WTC11 (cell line): ENCODE results near the gene CNOT8. TPM values are rescaled to one million over a fixed set of nuclear protein-coding genes. Genes with fewer than 3 reads are reported as not detected.

Experiments
- ATAC-seq: fragments of 200-7000 bp; cut with Tn5 transposase; 2 replicates; pipeline ENCODE4 v1.10.0; 2021; ENCODE audit warnings: mild to moderate bottlenecking, moderate library complexity
- CTCF ChIA-PET: fragments of 300-600 bp; sonication (Branson Sonifier 250); formaldehyde crosslinking; loops from one replicate; lab custom pipeline; 2021; ENCODE audit warnings: antibody characterized with exemption; lab: Charles Lee
- POLR2A ChIA-PET: fragments of 350-600 bp; sonication (Branson Sonifier 250); formaldehyde crosslinking; loops from one replicate; lab custom pipeline; 2021; ENCODE audit warnings: antibody characterized with exemption; lab: Charles Lee
- DNase-seq: peaks from one replicate; pipeline ENCODE4 v3.0.0; 2021; ENCODE audit warnings: low spot score
- H3K27ac Mint-ChIP-seq: 2 replicates; pipeline ENCODE4 v1.8.0; 2021; ENCODE audit warnings: mixed read lengths
- H3K27me3 Mint-ChIP-seq: 2 replicates; pipeline ENCODE4 v1.8.0; 2021; ENCODE audit warnings: low read depth, mild to moderate bottlenecking, moderate library complexity, mixed read lengths
- H3K36me3 Mint-ChIP-seq: 2 replicates; pipeline ENCODE4 v1.8.0; 2021; ENCODE audit warnings: mixed read lengths
- H3K4me1 Mint-ChIP-seq: 2 replicates; pipeline ENCODE4 v1.8.0; 2022; ENCODE audit warnings: mixed read lengths
- H3K4me3 Mint-ChIP-seq: 2 replicates; pipeline ENCODE4 v1.8.0; 2021; ENCODE audit warnings: mild to moderate bottlenecking, moderate library complexity, mixed read lengths
- H3K9me3 Mint-ChIP-seq: 2 replicates; pipeline ENCODE4 v1.8.0; 2021; ENCODE audit warnings: mixed read lengths
- EMX1 ChIP-seq: fragments of 250-450 bp; sonication (Bioruptor Pico); IDR thresholded peaks from 2 replicates; pipeline ENCODE4 v1.8.0; 2021; ENCODE audit warnings: mild to moderate bottlenecking
- ETV6 ChIP-seq: sonication (generic); formaldehyde crosslinking; IDR thresholded peaks from 2 replicates; pipeline ENCODE4 v1.8.1; 2022; ENCODE audit warnings: mild to moderate bottlenecking, missing genetic modification reagents
- FOXJ3 ChIP-seq: sonication (generic); formaldehyde crosslinking; IDR thresholded peaks from 2 replicates; pipeline ENCODE4 v1.9.0; 2021; ENCODE audit warnings: missing genetic modification reagents, mild to moderate bottlenecking, borderline replicate concordance
- FOXK1 ChIP-seq: sonication (generic); formaldehyde crosslinking; IDR thresholded peaks from 2 replicates; pipeline ENCODE4 v1.8.0; 2022; ENCODE audit warnings: mild to moderate bottlenecking, moderate library complexity, missing genetic modification reagents
- FOXP1 ChIP-seq: sonication (generic); formaldehyde crosslinking; IDR thresholded peaks from 2 replicates; pipeline ENCODE4 v1.8.0; 2022; ENCODE audit warnings: missing genetic modification reagents, mild to moderate bottlenecking, moderate library complexity, borderline replicate concordance
- GTF2I ChIP-seq: fragments of 250-450 bp; sonication (Bioruptor Pico); conservative IDR thresholded peaks from 2 replicates; pipeline ENCODE4 v1.4.0; 2021; ENCODE audit warnings: mild to moderate bottlenecking
- JAZF1 ChIP-seq: fragments of 250-450 bp; sonication (Bioruptor Pico); IDR thresholded peaks from 2 replicates; pipeline ENCODE4 v1.9.0; 2021; ENCODE audit warnings: moderate library complexity, mild to moderate bottlenecking, inconsistent platforms
- JUN ChIP-seq: sonication (generic); formaldehyde crosslinking; IDR thresholded peaks from 2 replicates; pipeline ENCODE4 v1.8.0; 2023; ENCODE audit warnings: mild to moderate bottlenecking, missing genetic modification reagents
- NR1H2 ChIP-seq: sonication (generic); formaldehyde crosslinking; IDR thresholded peaks from 2 replicates; pipeline ENCODE4 v1.9.0; 2021; ENCODE audit warnings: mild to moderate bottlenecking, moderate library complexity, missing genetic modification reagents
- PRRX2 ChIP-seq: fragments of 250-450 bp; sonication (Bioruptor Pico); IDR thresholded peaks from 2 replicates; pipeline ENCODE4 v1.8.0; 2021; ENCODE audit warnings: mild to moderate bottlenecking
- SMAD4 ChIP-seq: sonication (generic); formaldehyde crosslinking; IDR thresholded peaks from 2 replicates; pipeline ENCODE4 v1.8.0; 2022; ENCODE audit warnings: mild to moderate bottlenecking, missing genetic modification reagents
- SOX15 ChIP-seq: fragments of 250-450 bp; sonication (Bioruptor Pico); IDR thresholded peaks from 2 replicates; pipeline ENCODE4 v1.9.0; 2021; ENCODE audit warnings: mild to moderate bottlenecking
- TCF7 ChIP-seq: sonication (generic); formaldehyde crosslinking; IDR thresholded peaks from 2 replicates; pipeline ENCODE4 v1.8.0; 2022; ENCODE audit warnings: mild to moderate bottlenecking, low read depth, missing genetic modification reagents, moderate library complexity
- TEAD1 ChIP-seq: sonication (generic); formaldehyde crosslinking; IDR thresholded peaks from 2 replicates; pipeline ENCODE4 v1.8.0; 2022; ENCODE audit warnings: mild to moderate bottlenecking, missing genetic modification reagents
- TEAD4 ChIP-seq: sonication (generic); formaldehyde crosslinking; IDR thresholded peaks from 2 replicates; pipeline ENCODE4 v1.8.0; 2022; ENCODE audit warnings: mild to moderate bottlenecking, missing genetic modification reagents
- ZBTB21 ChIP-seq: sonication (generic); formaldehyde crosslinking; IDR thresholded peaks from 2 replicates; pipeline ENCODE4 v1.8.1; 2023; ENCODE audit warnings: mild to moderate bottlenecking, missing genetic modification reagents, borderline replicate concordance
- ZNF138 ChIP-seq: sonication (generic); formaldehyde crosslinking; conservative IDR thresholded peaks from 2 replicates; pipeline ENCODE4 v1.8.1; 2022; ENCODE audit warnings: mild to moderate bottlenecking, moderate library complexity, missing genetic modification reagents
- ZNF232 ChIP-seq: sonication (generic); formaldehyde crosslinking; IDR thresholded peaks from 2 replicates; pipeline ENCODE4 v1.8.0; 2022; ENCODE audit warnings: mild to moderate bottlenecking, missing genetic modification reagents
- ZNF416 ChIP-seq: fragments of 250-450 bp; sonication (Bioruptor Pico); IDR thresholded peaks from 2 replicates; pipeline ENCODE4 v1.9.0; 2021; ENCODE audit warnings: mild to moderate bottlenecking, inconsistent platforms
- ZNF671 ChIP-seq: fragments of 250-450 bp; sonication (Bioruptor Pico); IDR thresholded peaks from 2 replicates; pipeline ENCODE4 v1.8.0; 2021; ENCODE audit warnings: mild to moderate bottlenecking
- total RNA-seq: library from RNA; stranded (reverse); gene quantifications from 3 replicates; pipeline ENCODE4 v1.2.3, GENCODE V29; 2021
- TF ChIP-seq, protein P1 (sequence below): sonication (generic); formaldehyde crosslinking; conservative IDR thresholded peaks from 2 replicates; pipeline ENCODE4 v1.8.1; 2023; ENCODE audit warnings: mild to moderate bottlenecking, low read depth, missing genetic modification reagents, moderate library complexity
- TF ChIP-seq, protein P2 (sequence below): fragments of 200-600 bp; IDR thresholded peaks from 2 replicates; pipeline ENCODE4 v1.8.0; 2022; ENCODE audit warnings: antibody characterized with exemption
- TF ChIP-seq, protein P3 (sequence below): sonication (generic); formaldehyde crosslinking; IDR thresholded peaks from 2 replicates; pipeline ENCODE4 v1.8.0; 2022; ENCODE audit warnings: mild to moderate bottlenecking, missing genetic modification reagents
- TF ChIP-seq, protein P4 (sequence below): sonication (generic); formaldehyde crosslinking; IDR thresholded peaks from 2 replicates; pipeline ENCODE4 v1.8.0; 2023; ENCODE audit warnings: missing genetic modification reagents, mild to moderate bottlenecking, borderline replicate concordance
- TF ChIP-seq, protein P5 (sequence below): fragments of 250-450 bp; sonication (Bioruptor Pico); IDR thresholded peaks from 2 replicates; pipeline ENCODE4 v1.9.0; 2021; ENCODE audit warnings: mild to moderate bottlenecking
- TF ChIP-seq, protein P6 (sequence below): fragments of 250-450 bp; sonication (Bioruptor Pico); IDR thresholded peaks from 2 replicates; pipeline ENCODE4 v2.1.2; 2022; ENCODE audit warnings: mild to moderate bottlenecking, moderate library complexity
- TF ChIP-seq, protein P7 (sequence below): fragments of 250-450 bp; sonication (Bioruptor Pico); IDR thresholded peaks from 2 replicates; pipeline ENCODE4 v1.9.0; 2021; ENCODE audit warnings: moderate library complexity, mild to moderate bottlenecking, inconsistent platforms, borderline replicate concordance

Gene CNOT8
- total RNA-seq, 1 experiment from 2014 or later: 58.6 TPM

DNA sequence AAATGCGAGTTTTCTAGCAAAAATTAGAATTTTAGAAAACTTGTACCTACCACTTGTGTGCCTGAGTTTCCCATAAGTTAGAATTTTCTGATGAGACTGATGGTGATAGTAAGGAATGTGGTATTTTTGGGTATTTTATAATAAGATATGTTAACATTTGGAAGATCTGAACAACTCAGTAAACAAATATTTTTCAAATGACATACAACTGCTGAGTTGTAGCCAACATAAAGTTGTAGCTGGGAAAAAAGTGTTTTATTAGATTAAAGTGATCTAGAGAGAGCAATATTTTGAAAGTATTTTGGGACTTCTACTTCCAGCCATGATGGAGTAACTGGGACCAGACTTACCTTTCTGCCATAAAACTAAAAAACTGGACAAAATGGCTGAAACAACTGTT, 41.6 kb downstream of the CNOT8 start (continued):
- TF ChIP-seq, protein P1, sequence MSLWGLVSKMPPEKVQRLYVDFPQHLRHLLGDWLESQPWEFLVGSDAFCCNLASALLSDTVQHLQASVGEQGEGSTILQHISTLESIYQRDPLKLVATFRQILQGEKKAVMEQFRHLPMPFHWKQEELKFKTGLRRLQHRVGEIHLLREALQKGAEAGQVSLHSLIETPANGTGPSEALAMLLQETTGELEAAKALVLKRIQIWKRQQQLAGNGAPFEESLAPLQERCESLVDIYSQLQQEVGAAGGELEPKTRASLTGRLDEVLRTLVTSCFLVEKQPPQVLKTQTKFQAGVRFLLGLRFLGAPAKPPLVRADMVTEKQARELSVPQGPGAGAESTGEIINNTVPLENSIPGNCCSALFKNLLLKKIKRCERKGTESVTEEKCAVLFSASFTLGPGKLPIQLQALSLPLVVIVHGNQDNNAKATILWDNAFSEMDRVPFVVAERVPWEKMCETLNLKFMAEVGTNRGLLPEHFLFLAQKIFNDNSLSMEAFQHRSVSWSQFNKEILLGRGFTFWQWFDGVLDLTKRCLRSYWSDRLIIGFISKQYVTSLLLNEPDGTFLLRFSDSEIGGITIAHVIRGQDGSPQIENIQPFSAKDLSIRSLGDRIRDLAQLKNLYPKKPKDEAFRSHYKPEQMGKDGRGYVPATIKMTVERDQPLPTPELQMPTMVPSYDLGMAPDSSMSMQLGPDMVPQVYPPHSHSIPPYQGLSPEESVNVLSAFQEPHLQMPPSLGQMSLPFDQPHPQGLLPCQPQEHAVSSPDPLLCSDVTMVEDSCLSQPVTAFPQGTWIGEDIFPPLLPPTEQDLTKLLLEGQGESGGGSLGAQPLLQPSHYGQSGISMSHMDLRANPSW (CRISPR knock-in tag): no peak
- no peak for TF ChIP-seq TEAD1 (CRISPR knock-in tag)
- no peak for TF ChIP-seq TCF7 (CRISPR knock-in tag)
- TF ChIP-seq ZNF416 (CRISPR knock-in tag): no peak
- TF ChIP-seq ZNF232: no peak
- TF ChIP-seq, protein P2, sequence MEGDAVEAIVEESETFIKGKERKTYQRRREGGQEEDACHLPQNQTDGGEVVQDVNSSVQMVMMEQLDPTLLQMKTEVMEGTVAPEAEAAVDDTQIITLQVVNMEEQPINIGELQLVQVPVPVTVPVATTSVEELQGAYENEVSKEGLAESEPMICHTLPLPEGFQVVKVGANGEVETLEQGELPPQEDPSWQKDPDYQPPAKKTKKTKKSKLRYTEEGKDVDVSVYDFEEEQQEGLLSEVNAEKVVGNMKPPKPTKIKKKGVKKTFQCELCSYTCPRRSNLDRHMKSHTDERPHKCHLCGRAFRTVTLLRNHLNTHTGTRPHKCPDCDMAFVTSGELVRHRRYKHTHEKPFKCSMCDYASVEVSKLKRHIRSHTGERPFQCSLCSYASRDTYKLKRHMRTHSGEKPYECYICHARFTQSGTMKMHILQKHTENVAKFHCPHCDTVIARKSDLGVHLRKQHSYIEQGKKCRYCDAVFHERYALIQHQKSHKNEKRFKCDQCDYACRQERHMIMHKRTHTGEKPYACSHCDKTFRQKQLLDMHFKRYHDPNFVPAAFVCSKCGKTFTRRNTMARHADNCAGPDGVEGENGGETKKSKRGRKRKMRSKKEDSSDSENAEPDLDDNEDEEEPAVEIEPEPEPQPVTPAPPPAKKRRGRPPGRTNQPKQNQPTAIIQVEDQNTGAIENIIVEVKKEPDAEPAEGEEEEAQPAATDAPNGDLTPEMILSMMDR: no peak
- TF ChIP-seq, protein P3, sequence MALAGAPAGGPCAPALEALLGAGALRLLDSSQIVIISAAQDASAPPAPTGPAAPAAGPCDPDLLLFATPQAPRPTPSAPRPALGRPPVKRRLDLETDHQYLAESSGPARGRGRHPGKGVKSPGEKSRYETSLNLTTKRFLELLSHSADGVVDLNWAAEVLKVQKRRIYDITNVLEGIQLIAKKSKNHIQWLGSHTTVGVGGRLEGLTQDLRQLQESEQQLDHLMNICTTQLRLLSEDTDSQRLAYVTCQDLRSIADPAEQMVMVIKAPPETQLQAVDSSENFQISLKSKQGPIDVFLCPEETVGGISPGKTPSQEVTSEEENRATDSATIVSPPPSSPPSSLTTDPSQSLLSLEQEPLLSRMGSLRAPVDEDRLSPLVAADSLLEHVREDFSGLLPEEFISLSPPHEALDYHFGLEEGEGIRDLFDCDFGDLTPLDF: no peak
- TF ChIP-seq SOX15 (CRISPR knock-in tag): no peak
- TF ChIP-seq ETV6 (CRISPR knock-in tag): no peak
- TF ChIP-seq, protein P4, sequence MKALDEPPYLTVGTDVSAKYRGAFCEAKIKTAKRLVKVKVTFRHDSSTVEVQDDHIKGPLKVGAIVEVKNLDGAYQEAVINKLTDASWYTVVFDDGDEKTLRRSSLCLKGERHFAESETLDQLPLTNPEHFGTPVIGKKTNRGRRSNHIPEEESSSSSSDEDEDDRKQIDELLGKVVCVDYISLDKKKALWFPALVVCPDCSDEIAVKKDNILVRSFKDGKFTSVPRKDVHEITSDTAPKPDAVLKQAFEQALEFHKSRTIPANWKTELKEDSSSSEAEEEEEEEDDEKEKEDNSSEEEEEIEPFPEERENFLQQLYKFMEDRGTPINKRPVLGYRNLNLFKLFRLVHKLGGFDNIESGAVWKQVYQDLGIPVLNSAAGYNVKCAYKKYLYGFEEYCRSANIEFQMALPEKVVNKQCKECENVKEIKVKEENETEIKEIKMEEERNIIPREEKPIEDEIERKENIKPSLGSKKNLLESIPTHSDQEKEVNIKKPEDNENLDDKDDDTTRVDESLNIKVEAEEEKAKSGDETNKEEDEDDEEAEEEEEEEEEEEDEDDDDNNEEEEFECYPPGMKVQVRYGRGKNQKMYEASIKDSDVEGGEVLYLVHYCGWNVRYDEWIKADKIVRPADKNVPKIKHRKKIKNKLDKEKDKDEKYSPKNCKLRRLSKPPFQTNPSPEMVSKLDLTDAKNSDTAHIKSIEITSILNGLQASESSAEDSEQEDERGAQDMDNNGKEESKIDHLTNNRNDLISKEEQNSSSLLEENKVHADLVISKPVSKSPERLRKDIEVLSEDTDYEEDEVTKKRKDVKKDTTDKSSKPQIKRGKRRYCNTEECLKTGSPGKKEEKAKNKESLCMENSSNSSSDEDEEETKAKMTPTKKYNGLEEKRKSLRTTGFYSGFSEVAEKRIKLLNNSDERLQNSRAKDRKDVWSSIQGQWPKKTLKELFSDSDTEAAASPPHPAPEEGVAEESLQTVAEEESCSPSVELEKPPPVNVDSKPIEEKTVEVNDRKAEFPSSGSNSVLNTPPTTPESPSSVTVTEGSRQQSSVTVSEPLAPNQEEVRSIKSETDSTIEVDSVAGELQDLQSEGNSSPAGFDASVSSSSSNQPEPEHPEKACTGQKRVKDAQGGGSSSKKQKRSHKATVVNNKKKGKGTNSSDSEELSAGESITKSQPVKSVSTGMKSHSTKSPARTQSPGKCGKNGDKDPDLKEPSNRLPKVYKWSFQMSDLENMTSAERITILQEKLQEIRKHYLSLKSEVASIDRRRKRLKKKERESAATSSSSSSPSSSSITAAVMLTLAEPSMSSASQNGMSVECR (CRISPR knock-in tag): no peak
- TF ChIP-seq, protein P5, sequence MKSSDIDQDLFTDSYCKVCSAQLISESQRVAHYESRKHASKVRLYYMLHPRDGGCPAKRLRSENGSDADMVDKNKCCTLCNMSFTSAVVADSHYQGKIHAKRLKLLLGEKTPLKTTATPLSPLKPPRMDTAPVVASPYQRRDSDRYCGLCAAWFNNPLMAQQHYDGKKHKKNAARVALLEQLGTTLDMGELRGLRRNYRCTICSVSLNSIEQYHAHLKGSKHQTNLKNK (CRISPR knock-in tag): no peak
- TF ChIP-seq GTF2I: no peak
- no peak for TF ChIP-seq ZNF671 (CRISPR knock-in tag)
- TF ChIP-seq TEAD4 (CRISPR knock-in tag): no peak
- TF ChIP-seq SMAD4: no peak

DNA sequence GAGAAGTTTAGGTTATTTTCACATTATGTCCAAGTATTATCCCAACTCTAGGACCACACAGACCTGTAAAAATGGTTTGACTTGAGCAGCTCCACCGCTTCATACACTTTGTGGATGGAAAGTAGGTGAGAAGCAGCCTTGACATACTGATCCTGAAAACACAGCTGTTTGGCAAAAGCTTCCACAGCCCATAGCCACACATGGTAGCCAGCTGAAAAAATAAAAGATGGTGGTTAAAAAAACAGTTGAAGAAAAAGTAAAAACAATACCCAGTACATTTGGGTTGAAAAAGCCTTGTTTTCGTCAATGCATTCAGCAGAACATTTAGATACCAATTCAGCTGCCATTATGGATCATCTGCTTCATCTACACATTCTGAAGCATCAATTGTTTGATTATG, 42.8 kb downstream of the CNOT8 start:
- DNase-seq (no peak), ATAC-seq (no peak)
- Mint-ChIP-seq H3K27me3 (no peaks in the 10 kb centered on the region), H3K27ac (no peak overlapping the region), H3K9me3 (no peaks in the 10 kb centered on the region), H3K36me3 (peaks cover 75% of the 10 kb centered on the region), H3K4me1 (no peaks in the 10 kb centered on the region), H3K4me3 (no peak overlapping the region)
- POLR2A ChIA-PET: no interaction called here
- CTCF ChIA-PET: no interaction called here
- TF ChIP-seq JAZF1 (CRISPR knock-in tag) (no peak), FOXJ3 (CRISPR knock-in tag) (no peak), EMX1 (no peak), FOXK1 (CRISPR knock-in tag) (no peak), FOXP1 (CRISPR knock-in tag) (no peak), NR1H2 (no peak), JUN (CRISPR knock-in tag) (no peak), ZBTB21 (CRISPR knock-in tag) (no peak), PRRX2 (no peak), ZNF138 (CRISPR knock-in tag) (no peak), ETV6 (CRISPR knock-in tag) (no peak)
- TF ChIP-seq, protein P6, sequence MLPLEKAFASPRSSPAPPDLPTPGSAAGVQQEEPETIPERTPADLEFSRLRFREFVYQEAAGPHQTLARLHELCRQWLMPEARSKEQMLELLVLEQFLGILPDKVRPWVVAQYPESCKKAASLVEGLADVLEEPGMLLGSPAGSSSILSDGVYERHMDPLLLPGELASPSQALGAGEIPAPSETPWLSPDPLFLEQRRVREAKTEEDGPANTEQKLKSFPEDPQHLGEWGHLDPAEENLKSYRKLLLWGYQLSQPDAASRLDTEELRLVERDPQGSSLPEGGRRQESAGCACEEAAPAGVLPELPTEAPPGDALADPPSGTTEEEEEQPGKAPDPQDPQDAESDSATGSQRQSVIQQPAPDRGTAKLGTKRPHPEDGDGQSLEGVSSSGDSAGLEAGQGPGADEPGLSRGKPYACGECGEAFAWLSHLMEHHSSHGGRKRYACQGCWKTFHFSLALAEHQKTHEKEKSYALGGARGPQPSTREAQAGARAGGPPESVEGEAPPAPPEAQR: no peak
- TF ChIP-seq, protein P7, sequence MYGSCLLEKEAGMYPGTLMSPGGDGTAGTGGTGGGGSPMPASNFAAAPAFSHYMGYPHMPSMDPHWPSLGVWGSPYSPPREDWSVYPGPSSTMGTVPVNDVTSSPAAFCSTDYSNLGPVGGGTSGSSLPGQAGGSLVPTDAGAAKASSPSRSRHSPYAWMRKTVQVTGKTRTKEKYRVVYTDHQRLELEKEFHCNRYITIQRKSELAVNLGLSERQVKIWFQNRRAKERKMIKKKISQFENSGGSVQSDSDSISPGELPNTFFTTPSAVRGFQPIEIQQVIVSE: no peak
